Measurements from ENCODE around the gene TMEM98. TPM values are rescaled to one million over a fixed set of nuclear protein-coding genes. Genes with fewer than 3 reads are reported as not detected.
"Not testable (repeated sequence)": the region's sequence is repeated elsewhere in the genome, so short reads cannot be mapped to it uniquely, and the experiment has no call there.

TMEM98 gene
- polyA plus RNA-seq, 1 donor, result 202 TPM

- Histone ChIP-seq H3K36me3 (ENCODE audit: control insufficient read depth, insufficient read depth, low read length) (peaks cover 1% of the 10 kb centered on the region), H3K9me3 (ENCODE audit: control insufficient read depth, low read depth, low read length) (no peaks in the 10 kb centered on the region), H3K27me3 (ENCODE audit: control insufficient read depth, insufficient read depth, low read length) (no peaks in the 10 kb centered on the region), H3K4me3 (ENCODE audit: low read length) (no peak overlapping the region), H3K27ac (ENCODE audit: low read length) (no peak overlapping the region), H3K4me1 (ENCODE audit: control insufficient read depth, insufficient read depth, low read length) (peaks cover 14% of the 10 kb centered on the region)
- DNase-seq, result no peak
- no CpG with 5 or more reads among the region's 5 CpGs for WGBS (ENCODE audit: insufficient coverage, low lambda C conversion rate)
Observed at GRCh38 chr17:32926183-32926582, 1.8 kb upstream of the TMEM98 start.

- H3K4me1 ChIP-seq (ENCODE audit: control insufficient read depth, insufficient read depth, low read length), result peaks cover 14% of the 10 kb centered on the region
- not testable (repeated sequence) for H3K36me3 ChIP-seq (ENCODE audit: control insufficient read depth, insufficient read depth, low read length); H3K27me3 ChIP-seq (ENCODE audit: control insufficient read depth, insufficient read depth, low read length); H3K9me3 ChIP-seq (ENCODE audit: control insufficient read depth, low read depth, low read length); DNase-seq
- H3K27ac ChIP-seq (ENCODE audit: low read length), result peak overlapping the region; percentile 70
- 100% methylated on average over 1 of the region's 8 CpGs for WGBS (ENCODE audit: insufficient coverage, low lambda C conversion rate)
- peak overlapping the region; percentile 47 for H3K4me3 ChIP-seq (ENCODE audit: low read length)
Observed at GRCh38 chr17:32926789-32927188, 1.2 kb upstream of the TMEM98 start.

GRCh38 chr17:32927201-32927723, 691 bp upstream of the TMEM98 start:
- no CpG with 5 or more reads among the region's 11 CpGs for WGBS (ENCODE audit: insufficient coverage, low lambda C conversion rate)
- Histone ChIP-seq H3K36me3 (ENCODE audit: control insufficient read depth, insufficient read depth, low read length) (peaks cover 8% of the 10 kb centered on the region), H3K27me3 (ENCODE audit: control insufficient read depth, insufficient read depth, low read length) (no peaks in the 10 kb centered on the region), H3K27ac (ENCODE audit: low read length) (peak overlapping the region; percentile 70), H3K9me3 (ENCODE audit: control insufficient read depth, low read depth, low read length) (no peaks in the 10 kb centered on the region), H3K4me1 (ENCODE audit: control insufficient read depth, insufficient read depth, low read length) (peaks cover 14% of the 10 kb centered on the region), H3K4me3 (ENCODE audit: low read length) (peak overlapping the region; percentile 47)
- DNase-seq, result peak in 1 of 2 donors; percentile 73

- WGBS (ENCODE audit: insufficient coverage, low lambda C conversion rate), result 16% methylated on average over 5 of the region's 19 CpGs
- Histone ChIP-seq H3K36me3 (ENCODE audit: control insufficient read depth, insufficient read depth, low read length) (peaks cover 21% of the 10 kb centered on the region), H3K9me3 (ENCODE audit: control insufficient read depth, low read depth, low read length) (no peaks in the 10 kb centered on the region), H3K27ac (ENCODE audit: low read length) (peak overlapping the region; percentile 90), H3K4me1 (ENCODE audit: control insufficient read depth, insufficient read depth, low read length) (peaks cover 14% of the 10 kb centered on the region), H3K27me3 (ENCODE audit: control insufficient read depth, insufficient read depth, low read length) (no peaks in the 10 kb centered on the region), H3K4me3 (ENCODE audit: low read length) (peak overlapping the region; percentile 79)
- peak in 1 of 2 donors; percentile 67 for DNase-seq
Observed at GRCh38 chr17:32928586-32929535, 908 bp downstream of the TMEM98 start.

- peaks cover 14% of the 10 kb centered on the region for H3K4me1 ChIP-seq (ENCODE audit: control insufficient read depth, insufficient read depth, low read length)
- peak overlapping the region; percentile 90 for H3K27ac ChIP-seq (ENCODE audit: low read length)
- no peak for DNase-seq
- peaks cover 29% of the 10 kb centered on the region for H3K36me3 ChIP-seq (ENCODE audit: control insufficient read depth, insufficient read depth, low read length)
- no peaks in the 10 kb centered on the region for H3K27me3 ChIP-seq (ENCODE audit: control insufficient read depth, insufficient read depth, low read length)
- WGBS (ENCODE audit: insufficient coverage, low lambda C conversion rate), result no CpG with 5 or more reads among the region's 2 CpGs
- H3K9me3 ChIP-seq (ENCODE audit: control insufficient read depth, low read depth, low read length), result no peaks in the 10 kb centered on the region
- peak overlapping the region; percentile 79 for H3K4me3 ChIP-seq (ENCODE audit: low read length)
Observed at GRCh38 chr17:32929588-32929987, 1.6 kb downstream of the TMEM98 start.

DNA sequence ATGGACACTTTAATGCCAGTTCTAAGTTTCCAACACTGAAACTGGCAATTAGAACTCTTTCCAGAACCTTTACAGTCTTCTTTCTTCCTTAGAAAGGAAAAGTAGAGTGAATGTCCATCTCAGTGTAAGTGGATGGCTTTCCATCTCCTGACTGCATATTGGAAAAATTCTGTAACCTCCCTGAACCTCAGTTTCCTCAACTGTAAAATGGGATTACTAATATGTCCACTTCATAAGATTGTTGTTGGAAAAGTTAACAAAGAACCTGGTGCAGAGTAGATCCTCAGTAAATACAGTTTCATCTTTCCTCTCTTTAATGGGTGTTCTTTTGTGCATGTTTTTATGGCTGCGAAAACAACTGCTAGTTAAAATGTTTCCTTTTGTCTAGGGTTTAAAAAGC, 2.6 kb downstream of the TMEM98 start:
- no peak for DNase-seq
- peaks cover 20% of the 10 kb centered on the region for H3K4me1 ChIP-seq (ENCODE audit: control insufficient read depth, insufficient read depth, low read length)
- no peak overlapping the region for H3K27ac ChIP-seq (ENCODE audit: low read length)
- no CpG with 5 or more reads among the region's 1 CpG for WGBS (ENCODE audit: insufficient coverage, low lambda C conversion rate)
- peaks cover 34% of the 10 kb centered on the region for H3K36me3 ChIP-seq (ENCODE audit: control insufficient read depth, insufficient read depth, low read length)
- no peaks in the 10 kb centered on the region for H3K27me3 ChIP-seq (ENCODE audit: control insufficient read depth, insufficient read depth, low read length)
- H3K4me3 ChIP-seq (ENCODE audit: low read length), result no peak overlapping the region
- H3K9me3 ChIP-seq (ENCODE audit: control insufficient read depth, low read depth, low read length), result no peaks in the 10 kb centered on the region

- Histone ChIP-seq H3K4me1 (ENCODE audit: control insufficient read depth, insufficient read depth, low read length) (peaks cover 30% of the 10 kb centered on the region), H3K36me3 (ENCODE audit: control insufficient read depth, insufficient read depth, low read length) (peaks cover 44% of the 10 kb centered on the region), H3K9me3 (ENCODE audit: control insufficient read depth, low read depth, low read length) (no peaks in the 10 kb centered on the region), H3K4me3 (ENCODE audit: low read length) (no peak overlapping the region), H3K27ac (ENCODE audit: low read length) (no peak overlapping the region), H3K27me3 (ENCODE audit: control insufficient read depth, insufficient read depth, low read length) (no peaks in the 10 kb centered on the region)
- DNase-seq, result no peak
- WGBS (ENCODE audit: insufficient coverage, low lambda C conversion rate), result no CpG with 5 or more reads among the region's 1 CpG
Observed at GRCh38 chr17:32931686-32932085, 3.7 kb downstream of the TMEM98 start.

- Histone ChIP-seq H3K4me3 (ENCODE audit: low read length) (no peak overlapping the region), H3K9me3 (ENCODE audit: control insufficient read depth, low read depth, low read length) (no peaks in the 10 kb centered on the region), H3K27me3 (ENCODE audit: control insufficient read depth, insufficient read depth, low read length) (no peaks in the 10 kb centered on the region), H3K4me1 (ENCODE audit: control insufficient read depth, insufficient read depth, low read length) (peaks cover 29% of the 10 kb centered on the region), H3K27ac (ENCODE audit: low read length) (no peak overlapping the region), H3K36me3 (ENCODE audit: control insufficient read depth, insufficient read depth, low read length) (peaks cover 63% of the 10 kb centered on the region)
- WGBS (ENCODE audit: insufficient coverage, low lambda C conversion rate), result no CpG with 5 or more reads among the region's 2 CpGs
- DNase-seq, result no peak
Observed at GRCh38 chr17:32933881-32934280, 5.9 kb downstream of the TMEM98 start.

GRCh38 chr17:32935726-32936125, 7.8 kb downstream of the TMEM98 start:
- DNase-seq, result peak in 1 of 2 donors; percentile 74
- no CpG with 5 or more reads among the region's 2 CpGs for WGBS (ENCODE audit: insufficient coverage, low lambda C conversion rate)
- H3K36me3 ChIP-seq (ENCODE audit: control insufficient read depth, insufficient read depth, low read length), result peaks cover 79% of the 10 kb centered on the region

DNA sequence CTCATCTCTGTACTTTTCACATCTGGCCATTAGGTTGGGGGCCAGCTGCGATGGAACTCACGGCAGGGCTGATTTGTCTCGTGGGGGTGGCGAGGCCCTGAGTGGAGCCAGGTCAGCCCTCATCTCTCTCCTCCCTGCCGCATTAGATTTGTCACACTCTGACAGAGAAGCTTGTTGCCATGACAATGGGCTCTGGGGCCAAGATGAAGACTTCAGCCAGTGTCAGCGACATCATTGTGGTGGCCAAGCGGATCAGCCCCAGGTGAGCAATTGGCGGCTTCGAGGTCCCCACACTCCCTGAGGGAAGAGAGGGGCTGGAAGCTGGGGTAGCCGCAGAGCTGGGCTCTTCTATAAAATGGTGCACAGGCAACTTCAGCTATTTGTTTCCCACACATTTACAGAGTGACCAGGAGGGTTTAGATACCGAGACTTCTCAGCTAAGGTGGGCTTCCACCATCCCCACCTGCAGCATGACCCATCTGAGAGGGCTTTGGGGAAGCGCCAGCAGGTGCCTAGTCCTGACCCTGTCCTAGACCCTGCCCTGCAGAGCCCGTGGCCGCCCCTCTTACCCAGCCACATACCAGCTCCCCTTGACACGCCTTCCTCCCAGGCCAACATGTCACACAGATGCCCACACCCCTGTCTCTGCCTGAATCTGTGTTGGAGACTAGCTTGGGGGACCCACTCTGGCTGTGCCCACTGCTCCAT, 8.4 kb downstream of the TMEM98 start:
- H3K36me3 ChIP-seq (ENCODE audit: control insufficient read depth, insufficient read depth, low read length), result peaks cover 82% of the 10 kb centered on the region
- DNase-seq, result no peak
- no CpG with 5 or more reads among the region's 15 CpGs for WGBS (ENCODE audit: insufficient coverage, low lambda C conversion rate)
- H3K4me3 ChIP-seq (ENCODE audit: low read length), result no peak overlapping the region
- H3K27ac ChIP-seq (ENCODE audit: low read length), result peak overlapping the region; percentile 58
- H3K4me1 ChIP-seq (ENCODE audit: control insufficient read depth, insufficient read depth, low read length), result peaks cover 23% of the 10 kb centered on the region
- no peaks in the 10 kb centered on the region for H3K27me3 ChIP-seq (ENCODE audit: control insufficient read depth, insufficient read depth, low read length)
- no peaks in the 10 kb centered on the region for H3K9me3 ChIP-seq (ENCODE audit: control insufficient read depth, low read depth, low read length)

More at GRCh38 chr17:32935726-32936125, 7.8 kb downstream of the TMEM98 start:
- Histone ChIP-seq H3K27me3 (ENCODE audit: control insufficient read depth, insufficient read depth, low read length) (no peaks in the 10 kb centered on the region), H3K4me3 (ENCODE audit: low read length) (no peak overlapping the region), H3K9me3 (ENCODE audit: control insufficient read depth, low read depth, low read length) (no peaks in the 10 kb centered on the region), H3K4me1 (ENCODE audit: control insufficient read depth, insufficient read depth, low read length) (peaks cover 23% of the 10 kb centered on the region), H3K27ac (ENCODE audit: low read length) (peak overlapping the region; percentile 58)
